GM10266 (cell line): ENCODE data around the gene CCSER1.
"Not testable (repeated sequence)": the region's sequence is repeated elsewhere in the genome, so short reads cannot be mapped to it uniquely, and the experiment has no call there.

Source experiments
- DNase-seq: peaks from one replicate; pipeline ENCODE4 v3.0.0; 2012; ENCODE audit errors: extremely low spot score
- CTCF ChIP-seq: IDR thresholded peaks from 2 replicates; pipeline ENCODE4 v1.5.1; 2012; ENCODE audit warnings: mild to moderate bottlenecking, low read depth; ENCODE audit not compliant: control insufficient read depth, insufficient read depth; ENCODE audit errors: missing control alignments

CCSER1 gene

GRCh38 chr4:90875791-90876190 is 748.6 kb downstream of the CCSER1 start:
- DNase-seq, result no peak

GRCh38 chr4:90876296-90876695 is 749.1 kb downstream of the CCSER1 start:
- DNase-seq, result no peak
- no peak for TF ChIP-seq CTCF

More at GRCh38 chr4:90875791-90876190, 748.6 kb downstream of the CCSER1 start:
- no peak for TF ChIP-seq CTCF

- DNase-seq, result no peak
- TF ChIP-seq CTCF, result no peak
Measured at GRCh38 chr4:90883519-90883918, 756.3 kb downstream of the CCSER1 start.

GRCh38 chr4:90888571-90888970 is 761.4 kb downstream of the CCSER1 start:
- TF ChIP-seq CTCF, result no peak
- DNase-seq, result no peak

- no peak for DNase-seq
- TF ChIP-seq CTCF, result no peak
Measured at GRCh38 chr4:90889171-90889570, 762.0 kb downstream of the CCSER1 start.

- DNase-seq, result not testable (repeated sequence)
Measured at GRCh38 chr4:90903413-90903812, 776.2 kb downstream of the CCSER1 start.

GRCh38 chr4:90904021-90904420 is 776.8 kb downstream of the CCSER1 start:
- DNase-seq, result no peak
- TF ChIP-seq CTCF, result no peak

GRCh38 chr4:90906239-90906638 is 779.0 kb downstream of the CCSER1 start:
- TF ChIP-seq CTCF, result no peak

GRCh38 chr4:90911724-90912434 is 784.7 kb downstream of the CCSER1 start:
- not testable (repeated sequence) for DNase-seq

More at GRCh38 chr4:90906239-90906638, 779.0 kb downstream of the CCSER1 start:
- no peak for DNase-seq
